CD14-positive monocyte (primary cell): Measurements from ENCODE around the gene EXOC2. TPM values are rescaled to one million over a fixed set of nuclear protein-coding genes. Genes with fewer than 3 reads are reported as not detected.

Experiments used
- DNase-seq, 3 donors: peaks; one replicate each; pipeline ENCODE4 v3.0.0-alpha.2; 2011 to 2022
- H2AFZ ChIP-seq: 2 replicates; pipeline ENCODE4 v1.6.0; 2012; ENCODE audit warnings: mild to moderate bottlenecking, low read depth, low read length, inconsistent platforms; ENCODE audit not compliant: insufficient read depth, poor library complexity, severe bottlenecking
- H3K27ac ChIP-seq, 2 donors: 1 replicate in 1 of 2; 2 replicates in 1 of 2; pipeline ENCODE4 v1.5.1; 2012 to 2013; ENCODE audit warnings: low read length in 2 of 2, control low read depth in 1 of 2, inconsistent platforms in 1 of 2, low read depth in 1 of 2, mild to moderate bottlenecking in 1 of 2
- H3K27me3 ChIP-seq, 2 donors: one replicate each; pipeline versions ENCODE4 v1.6.0 to v1.6.1; 2011 to 2013; ENCODE audit warnings: low read length in 2 of 2; ENCODE audit not compliant: control insufficient read depth in 2 of 2, insufficient read depth in 2 of 2
- H3K36me3 ChIP-seq, 2 donors: replicated peaks in 1 of 2; 1 replicate in 1 of 2; 2 replicates in 1 of 2; pipeline versions ENCODE4 v1.5.1 to v1.6.1; 2012 to 2013; ENCODE audit warnings: low read length in 2 of 2, control low read depth in 1 of 2, inconsistent platforms in 1 of 2, mild to moderate bottlenecking in 1 of 2; ENCODE audit not compliant: insufficient read depth in 2 of 2, control insufficient read depth in 1 of 2
- H3K4me1 ChIP-seq, 2 donors: 1 replicate in 1 of 2; 2 replicates in 1 of 2; pipeline versions ENCODE4 v1.5.1 to v1.6.1; 2012 to 2013; ENCODE audit warnings: low read length in 2 of 2, control low read depth in 1 of 2, inconsistent platforms in 1 of 2, mild to moderate bottlenecking in 1 of 2, moderate library complexity in 1 of 2; ENCODE audit not compliant: insufficient read depth in 2 of 2, control insufficient read depth in 1 of 2
- H3K4me2 ChIP-seq: replicated peaks from 2 replicates; pipeline ENCODE3; 2012; ENCODE audit warnings: low read length, moderate library complexity, mild to moderate bottlenecking; ENCODE audit not compliant: poor library complexity, severe bottlenecking; ENCODE audit errors: extremely low read depth
- H3K4me3 ChIP-seq, 3 experiments: fragments of 200-600 bp in 1 of 3; sonication (generic) in 1 of 3; replicated peaks in 1 of 3; 1 replicate in 2 of 3; 2 replicates in 1 of 3; pipeline ENCODE4 v1.5.1; 2011 to 2013; ENCODE audit warnings: low read length in 3 of 3, mild to moderate bottlenecking in 3 of 3, control low read depth in 2 of 3, low read depth in 2 of 3, inconsistent platforms in 1 of 3, moderate library complexity in 1 of 3
- H3K79me2 ChIP-seq: 2 replicates; pipeline ENCODE4 v1.6.0; 2012; ENCODE audit warnings: mild to moderate bottlenecking, control low read depth, inconsistent platforms, low read length, moderate library complexity; ENCODE audit not compliant: insufficient read depth
- H3K9ac ChIP-seq: 2 replicates; pipeline ENCODE4 v1.6.0; 2017; ENCODE audit warnings: low read length, mild to moderate bottlenecking; ENCODE audit not compliant: insufficient read depth, poor library complexity, severe bottlenecking
- H3K9me3 ChIP-seq, 2 donors: replicated peaks in 1 of 2; 1 replicate in 1 of 2; 2 replicates in 1 of 2; pipeline versions ENCODE4 v1.5.1 to v1.6.1; 2012 to 2013; ENCODE audit warnings: low read length in 2 of 2, control low read depth in 1 of 2; ENCODE audit not compliant: control insufficient read depth in 1 of 2, insufficient read depth in 1 of 2
- H4K20me1 ChIP-seq: 2 replicates; pipeline ENCODE4 v1.6.0; 2012; ENCODE audit warnings: mild to moderate bottlenecking, low read length, control low read depth, moderate library complexity; ENCODE audit not compliant: insufficient read depth
- H3K27ac Mint-ChIP-seq, 7 donors: one replicate each; pipeline ENCODE4 v1.8.0; 2020; ENCODE audit warnings: mild to moderate bottlenecking in 7 of 7, mixed read lengths in 7 of 7, moderate library complexity in 6 of 7, inconsistent platforms in 2 of 7
- H3K27me3 Mint-ChIP-seq, 3 donors: one replicate each; pipeline ENCODE4 v1.8.0; 2021 to 2022; ENCODE audit warnings: low read depth in 3 of 3, mild to moderate bottlenecking in 3 of 3, mixed read lengths in 3 of 3, moderate library complexity in 3 of 3, inconsistent platforms in 1 of 3
- H3K36me3 Mint-ChIP-seq, 2 donors: one replicate each; pipeline ENCODE4 v1.8.0; 2020; ENCODE audit warnings: mixed read lengths in 2 of 2, inconsistent platforms in 1 of 2, mild to moderate bottlenecking in 1 of 2
- H3K4me1 Mint-ChIP-seq: one replicate; pipeline ENCODE4 v1.8.0; 2020; ENCODE audit warnings: mild to moderate bottlenecking, mixed read lengths
- H3K4me3 Mint-ChIP-seq, 2 donors: one replicate each; pipeline ENCODE4 v1.8.0; 2020; ENCODE audit warnings: mild to moderate bottlenecking in 2 of 2, mixed read lengths in 2 of 2, moderate library complexity in 1 of 2
- H3K9me3 Mint-ChIP-seq, 7 donors: one replicate each; pipeline ENCODE4 v1.8.0; 2020 to 2022; ENCODE audit warnings: mixed read lengths in 7 of 7, mild to moderate bottlenecking in 6 of 7, moderate library complexity in 6 of 7, inconsistent platforms in 2 of 7
- CTCF ChIP-seq: fragments of 200-600 bp; IDR thresholded peaks from one replicate; pipeline ENCODE4 v1.8.0; 2022; ENCODE audit warnings: antibody characterized with exemption, mild to moderate bottlenecking
- WGBS: methylation state at CpG from one replicate; pipeline ENCODE4 v1.1.5; 2013; ENCODE audit warnings: missing lambda C conversion rate; ENCODE audit not compliant: insufficient coverage; 5-methylcytosine and 5-hydroxymethylcytosine counted together
- intact Hi-C, 2 donors: fragments of 100-400 bp; cut with micrococcal nuclease; formaldehyde crosslinking; loops; one replicate each; pipeline versions ENCODE4 v1.15.0 to v1.15.1; 2023
- polyA plus RNA-seq, 3 donors: library from polyadenylated mRNA; depleted of rRNA in 1 of 3; unstranded in 2 of 3; stranded (reverse) in 1 of 3; fragments of 300-500 nt in 2 of 3; fragments of >200 nt in 1 of 3; fragmentation: Illumina TruSeq in 2 of 3; gene quantifications; 1 replicate in 2 of 3; 2 replicates in 1 of 3; pipeline ENCODE4 v1.2.3, GENCODE V29; 2012 to 2021

EXOC2 gene
- polyA plus RNA-seq, 3 donors = 7.5 to 15.5 (median 12.0) TPM

- no peaks in the 10 kb centered on the region for H4K20me1 ChIP-seq
- Mint-ChIP-seq H3K27me3 (peaks cover 0 to 7% (median 3%) of the 10 kb centered on the region in 3 donors), H3K9me3 (peaks cover 0 to 3% (median 0%) of the 10 kb centered on the region in 7 donors), H3K4me1 (peaks cover 17% of the 10 kb centered on the region), H3K4me3 (no peak overlapping the region), H3K36me3 (no peaks in the 10 kb centered on the region), H3K27ac (no peak overlapping the region)
- no peak overlapping the region for H3K4me2 ChIP-seq
- H2AFZ ChIP-seq = no peak overlapping the region
- no peak for DNase-seq
- H3K4me1 ChIP-seq = peaks cover 13 to 16% of the 10 kb centered on the region in 2 donors
- H3K4me3 ChIP-seq = no peak overlapping the region
- no peaks in the 10 kb centered on the region for H3K27me3 ChIP-seq
- H3K79me2 ChIP-seq = no peaks in the 10 kb centered on the region
- H3K9me3 ChIP-seq = no peaks in the 10 kb centered on the region
- intact Hi-C loops = no loop called here
- H3K27ac ChIP-seq = no peak overlapping the region
- TF ChIP-seq CTCF = no peak
- H3K36me3 ChIP-seq = no peaks in the 10 kb centered on the region
- no peak overlapping the region for H3K9ac ChIP-seq
- WGBS = no CpG with 5 or more reads among the region's 5 CpGs
These were observed 20.4 kb upstream of the EXOC2 start for GRCh38 chr6:713351-713750.

GRCh38 chr6:712805-713204, 19.9 kb upstream of the EXOC2 start:
- Mint-ChIP-seq H3K36me3 (no peaks in the 10 kb centered on the region), H3K27me3 (peaks cover 0 to 7% (median 5%) of the 10 kb centered on the region in 3 donors), H3K4me3 (no peak overlapping the region), H3K9me3 (peaks cover 0 to 3% (median 0%) of the 10 kb centered on the region in 7 donors), H3K27ac (no peak overlapping the region), H3K4me1 (peaks cover 17% of the 10 kb centered on the region)
- Histone ChIP-seq H3K4me3 (no peak overlapping the region), H3K27ac (no peak overlapping the region), H3K9me3 (no peaks in the 10 kb centered on the region), H3K9ac (no peak overlapping the region), H3K4me2 (no peak overlapping the region), H3K36me3 (no peaks in the 10 kb centered on the region), H3K79me2 (no peaks in the 10 kb centered on the region), H2AFZ (no peak overlapping the region), H4K20me1 (no peaks in the 10 kb centered on the region), H3K27me3 (no peaks in the 10 kb centered on the region), H3K4me1 (peaks cover 13 to 16% of the 10 kb centered on the region in 2 donors)
- no peak for DNase-seq
- no peak for TF ChIP-seq CTCF
- intact Hi-C loops = no loop called here
- 100% methylated on average over 3 of the region's 8 CpGs for WGBS
